ENCODE measurements around the gene TPM4.

TPM4 gene

GRCh38 chr19:16074488-16075365, 1.6 kb upstream of the TPM4 start:
- no peak for TF ChIP-seq Cebpa-rat (IDR thresholded peaks at IDR 0.05)
- H3K4me2 ChIP-seq = peak overlapping the region; percentile 16 to 99 (median 89)
- peak overlapping the region in 10 of 11 experiments; percentile 26 to 99 (median 98); a peak in 15 of 22 replicates for H3K27ac ChIP-seq
- H3K9me3 ChIP-seq (replicated peaks in 1 of 11) = no peaks in the 10 kb centered on the region
- no peaks in the 10 kb centered on the region for H3K27me3 ChIP-seq
- peak overlapping the region in 10 of 11 experiments; percentile 22 to 100 (median 97); a peak in 11 of 22 replicates for H3K9ac ChIP-seq
- peaks cover 0 to 14% (median 0%) of the 10 kb centered on the region in 11 experiments; a peak in 6 of 22 replicates for H3K36me3 ChIP-seq
- H3K4me3 ChIP-seq = no peak overlapping the region; a peak in 1 of 20 replicates
- H4K20me1 ChIP-seq = peaks cover 0 to 12% (median 0%) of the 10 kb centered on the region in 11 experiments; a peak in 7 of 22 replicates
- H3K4me1 ChIP-seq = peaks cover 53 to 69% (median 63%) of the 10 kb centered on the region in 10 experiments

- peak overlapping the region; percentile 95 to 100 (median 98) for H3K9ac ChIP-seq
Observed at GRCh38 chr19:16075430-16076153, 703 bp upstream of the TPM4 start.

GRCh38 chr19:16076958-16077611, 790 bp downstream of the TPM4 start:
- no peaks in the 10 kb centered on the region for H3K9me3 ChIP-seq (replicated peaks in 1 of 11)
- H3K4me1 ChIP-seq = peaks cover 62 to 75% (median 68%) of the 10 kb centered on the region in 10 experiments
- peaks cover 0 to 35% (median 11%) of the 10 kb centered on the region in 11 experiments; a peak in 16 of 22 replicates for H4K20me1 ChIP-seq
- H3K27ac ChIP-seq = peak overlapping the region; percentile 91 to 99 (median 98)
- H3K4me2 ChIP-seq = peak overlapping the region; percentile 86 to 99 (median 97)
- peaks cover 22 to 37% (median 23%) of the 10 kb centered on the region in 11 experiments for H3K36me3 ChIP-seq
- H3K9ac ChIP-seq = peak overlapping the region; percentile 95 to 100 (median 98)
- TF ChIP-seq Cebpa-rat (IDR thresholded peaks at IDR 0.05) = no peak
- peak overlapping the region; percentile 74 to 96 (median 90) for H3K4me3 ChIP-seq
- no peaks in the 10 kb centered on the region for H3K27me3 ChIP-seq

More at GRCh38 chr19:16075430-16076153, 703 bp upstream of the TPM4 start:
- Histone ChIP-seq H3K36me3 (peaks cover 7 to 22% (median 8%) of the 10 kb centered on the region in 11 experiments; a peak in 21 of 22 replicates), H3K4me3 (peak overlapping the region; percentile 74 to 96 (median 90)), H3K4me1 (peaks cover 53 to 69% (median 63%) of the 10 kb centered on the region in 10 experiments), H3K27me3 (no peaks in the 10 kb centered on the region), H3K9me3 (replicated peaks in 1 of 11) (no peaks in the 10 kb centered on the region), H3K27ac (peak overlapping the region; percentile 91 to 99 (median 98); a peak in 21 of 22 replicates), H3K4me2 (peak overlapping the region; percentile 70 to 99 (median 89)), H4K20me1 (peaks cover 0 to 20% (median 7%) of the 10 kb centered on the region in 11 experiments; a peak in 11 of 22 replicates)
- TF ChIP-seq Cebpa-rat (IDR thresholded peaks at IDR 0.05) = no peak

- H3K27me3 ChIP-seq = no peaks in the 10 kb centered on the region
- H3K9ac ChIP-seq = peak overlapping the region; percentile 95 to 100 (median 98)
- peaks cover 0 to 46% (median 20%) of the 10 kb centered on the region in 11 experiments; a peak in 17 of 22 replicates for H4K20me1 ChIP-seq
- peak overlapping the region; percentile 86 to 99 (median 97) for H3K4me2 ChIP-seq
- peak overlapping the region; percentile 91 to 99 (median 98) for H3K27ac ChIP-seq
- H3K4me1 ChIP-seq = peaks cover 65 to 80% (median 71%) of the 10 kb centered on the region in 10 experiments
- no peak for TF ChIP-seq Cebpa-rat (IDR thresholded peaks at IDR 0.05)
- peaks cover 32 to 48% (median 34%) of the 10 kb centered on the region in 11 experiments for H3K36me3 ChIP-seq
- no peaks in the 10 kb centered on the region for H3K9me3 ChIP-seq (replicated peaks in 1 of 11)
- peak overlapping the region; percentile 74 to 96 (median 90) for H3K4me3 ChIP-seq
Observed at GRCh38 chr19:16077984-16078758, 1.9 kb downstream of the TPM4 start.

- H3K27me3 ChIP-seq = no peaks in the 10 kb centered on the region
- H4K20me1 ChIP-seq = peaks cover 0 to 55% (median 25%) of the 10 kb centered on the region in 11 experiments; a peak in 17 of 22 replicates
- peaks cover 41 to 56% (median 42%) of the 10 kb centered on the region in 11 experiments for H3K36me3 ChIP-seq
- peak overlapping the region; percentile 95 to 100 (median 98) for H3K9ac ChIP-seq
- peak overlapping the region; percentile 86 to 99 (median 97) for H3K4me2 ChIP-seq
- H3K4me3 ChIP-seq = peak overlapping the region; percentile 74 to 96 (median 90)
- no peaks in the 10 kb centered on the region for H3K9me3 ChIP-seq (replicated peaks in 1 of 11)
- TF ChIP-seq Cebpa-rat (IDR thresholded peaks at IDR 0.05) = peak in 7 of 11 experiments; percentile 35 to 81 (median 57); a peak in 9 of 22 replicates
- peaks cover 65 to 80% (median 71%) of the 10 kb centered on the region in 10 experiments for H3K4me1 ChIP-seq
- H3K27ac ChIP-seq = peak overlapping the region; percentile 91 to 99 (median 98)
Observed at GRCh38 chr19:16078759-16079707, 2.7 kb downstream of the TPM4 start.

- Histone ChIP-seq H3K4me2 (peak overlapping the region; percentile 86 to 99 (median 97)), H3K36me3 (peaks cover 87 to 95% (median 90%) of the 10 kb centered on the region in 11 experiments), H3K4me1 (peaks cover 82 to 100% (median 98%) of the 10 kb centered on the region in 10 experiments), H3K27me3 (no peaks in the 10 kb centered on the region), H3K4me3 (peak overlapping the region in 5 of 10 experiments; percentile 5 to 48 (median 21); a peak in 4 of 20 replicates), H3K9ac (peak overlapping the region; percentile 39 to 99 (median 73); a peak in 21 of 22 replicates), H3K27ac (peak overlapping the region in 10 of 11 experiments; percentile 25 to 99 (median 98); a peak in 20 of 22 replicates), H4K20me1 (peaks cover 0 to 100% (median 48%) of the 10 kb centered on the region in 11 experiments; a peak in 17 of 22 replicates), H3K9me3 (replicated peaks in 1 of 11) (no peaks in the 10 kb centered on the region)
- TF ChIP-seq Cebpa-rat (IDR thresholded peaks at IDR 0.05) = no peak
Observed at GRCh38 chr19:16084067-16084685, 7.9 kb downstream of the TPM4 start.
